Trophoblast cell (in vitro differentiated cells and primary cell): Measurements from ENCODE around the gene PRRG2.

Experiments used
- DNase-seq, 2 donors: peaks; one replicate each; pipeline ENCODE4 v3.0.0-alpha.2; 2016
- H2AFZ ChIP-seq: 2 replicates; pipeline ENCODE4 v1.6.1; 2013; ENCODE audit warnings: low read length, moderate library complexity, mild to moderate bottlenecking; ENCODE audit not compliant: insufficient read depth, poor library complexity
- H2AK5ac ChIP-seq: 2 replicates; pipeline ENCODE4 v1.6.1; 2013; ENCODE audit warnings: mild to moderate bottlenecking, low read length
- H2BK120ac ChIP-seq: 2 replicates; pipeline ENCODE4 v1.6.1; 2013; ENCODE audit warnings: low read length, mild to moderate bottlenecking, moderate library complexity; ENCODE audit not compliant: insufficient read depth, poor library complexity
- H2BK12ac ChIP-seq: 2 replicates; pipeline ENCODE4 v1.6.1; 2013; ENCODE audit warnings: mild to moderate bottlenecking, low read length, moderate library complexity
- H2BK5ac ChIP-seq: 2 replicates; pipeline ENCODE4 v1.6.1; 2013; ENCODE audit warnings: low read length, low read depth, moderate library complexity, mild to moderate bottlenecking; ENCODE audit not compliant: poor library complexity
- H3K14ac ChIP-seq: 2 replicates; pipeline ENCODE4 v1.6.1; 2013; ENCODE audit warnings: mild to moderate bottlenecking, low read length
- H3K18ac ChIP-seq: 2 replicates; pipeline ENCODE4 v1.6.1; 2013; ENCODE audit warnings: mild to moderate bottlenecking, low read length
- H3K23ac ChIP-seq: 2 replicates; pipeline ENCODE4 v1.6.1; 2013; ENCODE audit warnings: low read length
- H3K27ac ChIP-seq: 2 replicates; pipeline ENCODE4 v1.5.1; 2013; ENCODE audit warnings: low read depth, mild to moderate bottlenecking, inconsistent platforms, low read length, moderate library complexity
- H3K27me3 ChIP-seq: 2 replicates; pipeline ENCODE4 v1.6.1; 2013; ENCODE audit warnings: inconsistent platforms, mild to moderate bottlenecking, low read length, moderate library complexity; ENCODE audit not compliant: insufficient read depth
- H3K36me3 ChIP-seq, 2 experiments: 1 replicate in 1 of 2; 2 replicates in 1 of 2; pipeline ENCODE4 v1.6.1; 2013; ENCODE audit warnings: low read length in 2 of 2, mild to moderate bottlenecking in 2 of 2, moderate library complexity in 1 of 2; ENCODE audit not compliant: insufficient read depth in 2 of 2, control insufficient read depth in 1 of 2
- H3K4ac ChIP-seq: 2 replicates; pipeline ENCODE4 v1.6.1; 2013; ENCODE audit warnings: low read depth, mild to moderate bottlenecking, low read length, moderate library complexity
- H3K4me1 ChIP-seq, 2 experiments: 1 replicate in 1 of 2; 2 replicates in 1 of 2; pipeline ENCODE4 v1.6.1; 2013; ENCODE audit warnings: low read length in 2 of 2, mild to moderate bottlenecking in 2 of 2, moderate library complexity in 1 of 2; ENCODE audit not compliant: insufficient read depth in 2 of 2, control insufficient read depth in 1 of 2
- H3K4me2 ChIP-seq: 2 replicates; pipeline ENCODE4 v1.6.1; 2013; ENCODE audit warnings: inconsistent platforms, mild to moderate bottlenecking, low read length, moderate library complexity
- H3K4me3 ChIP-seq: 2 replicates; pipeline ENCODE4 v1.5.1; 2013; ENCODE audit warnings: mild to moderate bottlenecking, low read depth, low read length, inconsistent platforms
- H3K79me1 ChIP-seq: one replicate; pipeline ENCODE4 v1.6.1; 2013; ENCODE audit warnings: low read length
- H3K79me2 ChIP-seq: 2 replicates; pipeline ENCODE4 v1.6.1; 2013; ENCODE audit warnings: low read length, mild to moderate bottlenecking; ENCODE audit not compliant: control insufficient read depth, insufficient read depth, poor library complexity
- H3K9ac ChIP-seq: 2 replicates; pipeline ENCODE4 v1.6.1; 2013; ENCODE audit warnings: mild to moderate bottlenecking, low read length
- H3K9me3 ChIP-seq: 2 replicates; pipeline ENCODE4 v1.6.1; 2013; ENCODE audit warnings: low read depth, mild to moderate bottlenecking, control low read depth, inconsistent platforms, low read length; ENCODE audit not compliant: insufficient read depth
- H4K12ac ChIP-seq: 2 replicates; pipeline ENCODE4 v1.6.1; 2013; ENCODE audit warnings: low read depth, mild to moderate bottlenecking, low read length, moderate library complexity
- H4K8ac ChIP-seq: 2 replicates; pipeline ENCODE4 v1.6.1; 2013; ENCODE audit warnings: low read depth, mild to moderate bottlenecking, low read length, moderate library complexity
- H4K91ac ChIP-seq: one replicate; pipeline ENCODE4 v1.6.1; 2013; ENCODE audit warnings: low read depth, mild to moderate bottlenecking, low read length, moderate library complexity
- WGBS: extraction: QIAGEN DNeasy Blood & Tissue Kit; methylation state at CpG from one replicate; pipeline ENCODE4 v1.1.7; 2013; ENCODE audit warnings: missing lambda C conversion rate; ENCODE audit not compliant: insufficient read length, insufficient coverage; ENCODE audit errors: extremely low coverage; 5-methylcytosine and 5-hydroxymethylcytosine counted together

Gene PRRG2

DNA sequence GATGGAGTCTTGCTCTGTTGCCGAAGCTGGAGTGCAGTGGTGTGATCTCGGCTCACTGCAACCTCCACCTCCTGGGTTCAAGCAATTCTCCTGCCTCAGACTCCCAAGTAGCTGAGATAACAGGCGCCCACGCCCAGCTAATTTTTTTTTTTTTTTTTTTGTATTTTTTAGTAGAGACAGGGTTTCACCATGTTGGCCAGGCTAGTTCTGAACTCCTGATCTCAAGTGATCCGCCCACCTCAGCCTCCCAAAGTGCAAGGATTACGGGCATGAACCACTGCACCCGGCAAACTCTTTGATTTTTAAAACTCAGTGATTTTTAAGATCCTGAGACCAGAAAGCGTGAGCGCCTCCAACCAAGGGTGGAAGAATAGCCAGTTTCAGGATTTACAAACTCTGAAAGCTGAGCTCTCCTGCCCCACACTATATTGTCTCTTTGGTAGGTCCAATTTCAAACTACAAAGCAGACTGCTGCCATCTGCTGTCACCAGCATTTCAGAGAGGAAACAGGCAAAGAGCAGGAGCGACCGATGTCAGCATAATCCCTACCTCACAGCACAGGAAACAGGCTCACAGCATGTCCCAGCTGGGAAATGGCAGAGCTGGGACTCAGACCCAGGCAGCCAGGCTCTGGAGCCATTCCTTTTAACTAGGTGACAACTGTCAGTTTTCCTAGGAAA lies 10.0 kb upstream of the PRRG2 start:
- Histone ChIP-seq H3K4me2 (no peak overlapping the region), H3K14ac (no peak overlapping the region), H3K18ac (no peak overlapping the region), H3K79me1 (no peaks in the 10 kb centered on the region), H4K91ac (no peak overlapping the region), H3K9me3 (no peaks in the 10 kb centered on the region), H3K27ac (no peak overlapping the region), H3K4me3 (no peak overlapping the region), H3K27me3 (no peaks in the 10 kb centered on the region), H2BK12ac (no peak overlapping the region), H3K4ac (no peak overlapping the region), H4K12ac (no peak overlapping the region), H2BK5ac (no peak overlapping the region), H2AK5ac (no peak overlapping the region), H3K23ac (no peak overlapping the region), H3K9ac (no peak overlapping the region), H3K79me2 (peaks cover 2% of the 10 kb centered on the region), H2AFZ (no peak overlapping the region), H3K4me1 (peaks cover 3% of the 10 kb centered on the region in 2 experiments), H2BK120ac (no peak overlapping the region), H3K36me3 (peaks cover 11 to 13% of the 10 kb centered on the region in 2 experiments), H4K8ac (no peak overlapping the region)
- WGBS = no CpG with 5 or more reads among the region's 11 CpGs
- DNase-seq = no peak

DNA sequence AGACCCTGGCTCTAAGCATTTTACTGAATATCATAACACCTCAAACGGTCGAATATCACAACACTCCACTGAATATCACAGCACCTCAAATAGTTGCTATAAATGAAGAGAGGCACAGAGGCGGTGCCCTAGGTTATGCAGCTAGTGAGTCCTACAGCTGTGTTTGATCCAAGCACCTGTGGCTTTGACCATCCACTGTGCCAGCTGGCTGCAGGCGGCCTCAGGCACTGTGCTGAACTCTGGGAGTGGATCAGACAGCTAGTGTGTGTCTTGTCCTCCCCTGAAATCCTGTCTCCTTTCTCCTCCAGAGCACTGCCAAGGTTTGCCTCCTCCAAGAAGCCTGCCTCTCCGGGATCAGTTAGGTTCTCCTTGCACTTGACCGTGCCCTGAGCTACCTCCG lies 8.1 kb upstream of the PRRG2 start:
- Histone ChIP-seq H3K4me2 (no peak overlapping the region), H3K9ac (no peak overlapping the region), H2BK5ac (no peak overlapping the region), H3K27me3 (no peaks in the 10 kb centered on the region), H3K18ac (no peak overlapping the region), H2BK12ac (no peak overlapping the region), H3K4me3 (no peak overlapping the region), H4K8ac (no peak overlapping the region), H3K23ac (no peak overlapping the region), H4K12ac (no peak overlapping the region), H2AK5ac (no peak overlapping the region), H4K91ac (no peak overlapping the region), H3K4ac (no peak overlapping the region), H3K79me2 (peaks cover 2% of the 10 kb centered on the region), H3K36me3 (peaks cover 13 to 16% of the 10 kb centered on the region in 2 experiments), H3K14ac (no peak overlapping the region), H3K9me3 (no peaks in the 10 kb centered on the region), H3K4me1 (peaks cover 3% of the 10 kb centered on the region in 2 experiments), H3K79me1 (no peaks in the 10 kb centered on the region), H3K27ac (no peak overlapping the region), H2BK120ac (no peak overlapping the region), H2AFZ (no peak overlapping the region)
- no CpG with 5 or more reads among the region's 7 CpGs for WGBS
- DNase-seq = no peak

DNA sequence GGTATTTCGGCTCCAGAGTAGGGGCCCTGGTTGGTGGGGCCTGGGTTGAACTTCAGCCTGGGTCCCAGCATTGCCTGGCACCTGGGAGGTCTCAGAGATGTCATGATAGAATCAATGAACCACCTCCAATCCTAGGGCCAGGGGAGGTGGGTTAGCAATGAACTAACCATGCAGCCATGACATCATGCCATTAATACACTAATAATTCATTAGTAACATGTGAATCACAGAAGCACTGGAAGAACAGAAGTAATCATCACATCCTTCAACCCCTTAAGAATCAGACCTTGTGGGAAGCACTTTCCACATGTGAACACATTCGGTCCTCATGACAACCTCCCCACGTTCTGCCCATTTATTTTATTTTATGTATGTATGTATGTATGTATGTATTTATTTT lies 7.7 kb upstream of the PRRG2 start:
- Histone ChIP-seq H3K79me2 (peaks cover 2% of the 10 kb centered on the region), H3K23ac (no peak overlapping the region), H3K9me3 (no peaks in the 10 kb centered on the region), H3K18ac (no peak overlapping the region), H2AK5ac (no peak overlapping the region), H3K27me3 (no peaks in the 10 kb centered on the region), H4K91ac (no peak overlapping the region), H3K14ac (no peak overlapping the region), H3K79me1 (no peaks in the 10 kb centered on the region), H4K8ac (no peak overlapping the region), H3K4ac (no peak overlapping the region), H2AFZ (no peak overlapping the region), H3K27ac (no peak overlapping the region), H2BK5ac (no peak overlapping the region), H3K4me1 (peaks cover 3% of the 10 kb centered on the region in 2 experiments), H3K4me3 (no peak overlapping the region), H2BK120ac (no peak overlapping the region), H3K9ac (no peak overlapping the region), H4K12ac (no peak overlapping the region), H3K4me2 (no peak overlapping the region), H3K36me3 (peaks cover 13 to 16% of the 10 kb centered on the region in 2 experiments), H2BK12ac (no peak overlapping the region)
- DNase-seq = no peak
- WGBS = no CpG with 5 or more reads among the region's 3 CpGs

DNA sequence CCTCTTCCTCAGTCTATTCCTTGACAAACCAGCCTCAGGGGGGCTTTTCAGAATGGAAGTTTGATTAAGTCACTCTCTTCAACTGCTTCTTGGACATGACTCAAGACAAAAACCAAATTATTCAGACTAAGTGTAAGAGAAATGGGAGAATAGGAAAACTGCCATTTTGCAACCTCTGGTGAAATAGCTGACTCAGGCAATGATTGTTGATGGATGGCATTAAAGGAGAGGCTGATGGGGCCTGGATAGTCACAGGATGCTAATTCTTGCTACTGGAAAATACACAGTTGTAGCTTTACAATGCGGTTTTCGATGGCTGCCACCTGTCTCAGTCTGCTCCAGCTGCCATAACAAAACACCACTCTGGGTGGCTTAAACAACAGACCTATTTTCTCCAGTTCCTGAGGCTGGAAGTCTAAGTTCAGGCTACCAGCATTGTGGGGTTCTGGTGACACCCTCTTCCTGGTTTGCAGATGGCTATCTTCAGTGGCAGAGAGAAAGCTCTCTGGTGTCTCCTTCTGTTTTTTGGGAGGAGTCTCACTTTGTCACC lies 6.8 kb upstream of the PRRG2 start:
- Histone ChIP-seq H3K4ac (peak overlapping the region; percentile 13), H3K79me2 (peaks cover 2% of the 10 kb centered on the region), H3K4me3 (no peak overlapping the region), H3K4me1 (peaks cover 3% of the 10 kb centered on the region in 2 experiments), H3K23ac (no peak overlapping the region), H3K18ac (no peak overlapping the region), H2BK12ac (no peak overlapping the region), H3K79me1 (no peaks in the 10 kb centered on the region), H3K36me3 (peaks cover 13 to 16% of the 10 kb centered on the region in 2 experiments), H3K27ac (no peak overlapping the region), H4K12ac (no peak overlapping the region), H3K9ac (no peak overlapping the region), H4K91ac (no peak overlapping the region), H3K9me3 (no peaks in the 10 kb centered on the region), H4K8ac (no peak overlapping the region), H2BK120ac (no peak overlapping the region), H3K27me3 (no peaks in the 10 kb centered on the region), H2AK5ac (no peak overlapping the region), H2BK5ac (peak overlapping the region; percentile 25), H3K14ac (no peak overlapping the region), H2AFZ (no peak overlapping the region), H3K4me2 (no peak overlapping the region)
- peak; percentile 6 to 27 for DNase-seq
- no CpG with 5 or more reads among the region's 2 CpGs for WGBS
